Stimulated activated CD4-positive, alpha-beta T cell treated with anti-CD3 and anti-CD28 coated beads, Interleukin-1b, Interleukin-23, amount 100 ng/mL, for 4 hours (primary cell): Measurements from ENCODE around the gene CEND1.

Experiments
- DNase-seq, 2 donors: peaks; one replicate each; pipeline ENCODE4 v3.0.0-alpha.2; 2020; ENCODE audit warnings: low read depth in 2 of 2

Gene CEND1

DNA sequence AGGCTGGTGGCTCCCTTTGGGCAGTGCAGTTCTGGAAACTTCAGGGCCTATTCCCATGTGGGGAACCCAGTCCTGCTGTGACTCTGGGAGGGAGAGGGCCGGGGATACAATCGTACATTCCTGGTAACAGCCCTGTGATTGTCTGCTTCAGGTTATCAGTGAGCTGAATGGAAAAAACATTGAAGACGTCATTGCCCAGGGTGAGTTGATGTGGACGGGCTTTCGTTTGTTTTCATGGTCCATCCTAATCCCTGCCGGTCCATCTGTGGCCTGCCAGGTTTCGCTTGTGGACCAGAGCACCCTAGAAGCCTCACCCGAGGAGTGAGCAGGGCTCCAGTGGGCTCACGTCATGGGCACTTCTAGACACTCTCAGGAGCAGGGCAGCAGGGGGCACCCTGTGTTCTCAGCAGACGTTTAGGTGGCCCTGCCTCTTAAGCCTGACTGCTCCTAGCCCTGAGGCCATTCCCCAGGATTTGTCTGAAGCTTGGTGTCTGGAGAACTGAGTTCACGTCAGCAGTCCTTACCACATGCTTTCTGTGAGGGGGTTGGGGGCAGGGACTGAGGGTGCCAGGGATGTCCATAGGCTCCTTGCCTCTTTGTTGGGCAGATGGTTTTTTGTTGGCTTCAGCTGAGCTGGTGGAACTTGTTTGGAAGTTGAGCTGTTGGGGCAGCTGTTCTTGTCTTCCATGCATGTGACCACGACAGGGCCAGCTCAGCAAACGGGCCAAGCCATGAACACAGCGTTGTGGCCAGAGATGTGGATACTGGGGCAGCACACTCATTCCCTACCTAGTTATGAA, 21.8 kb upstream of the CEND1 start:
- DNase-seq = no peak

DNA sequence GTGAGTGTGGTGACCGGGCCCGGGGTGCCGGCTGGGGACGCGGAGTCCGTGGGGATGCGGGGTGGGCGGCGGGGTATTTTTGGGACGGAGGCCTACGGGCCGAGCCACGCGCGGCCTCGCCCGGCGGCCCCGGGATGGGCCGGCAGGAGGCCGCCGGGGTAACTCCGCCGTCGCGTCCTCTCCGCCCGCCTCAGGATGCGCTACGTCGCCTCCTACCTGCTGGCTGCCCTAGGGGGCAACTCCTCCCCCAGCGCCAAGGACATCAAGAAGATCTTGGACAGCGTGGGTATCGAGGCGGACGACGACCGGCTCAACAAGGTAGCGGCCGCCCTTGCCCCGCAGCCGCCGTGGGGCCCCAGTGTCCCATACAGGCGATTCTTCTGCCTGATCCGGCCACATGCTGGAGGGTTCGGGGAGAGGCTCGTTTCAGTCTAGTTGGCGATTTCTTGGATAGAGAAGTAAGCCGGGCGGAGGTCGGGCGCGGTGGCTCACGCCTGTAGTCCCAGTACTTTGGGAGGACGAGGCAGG, 20.2 kb upstream of the CEND1 start:
- DNase-seq = no peak

GRCh38 chr11:809287-810039, 19.6 kb upstream of the CEND1 start, which contains the start of gene RPLP2:
RPLP2 (plus strand) TSS chr11:809967; CDS start chr11:810235, 268 bp downstream.
- DNase-seq = peak; percentile 94

- no peak for DNase-seq
These were observed 18.8 kb upstream of the CEND1 start for GRCh38 chr11:808427-809286.

GRCh38 chr11:804599-804964, 14.7 kb upstream of the CEND1 start:
- DNase-seq = no peak

- DNase-seq = no peak
These were observed 14.1 kb upstream of the CEND1 start for GRCh38 chr11:803770-804598.

GRCh38 chr11:803467-803742, 13.5 kb upstream of the CEND1 start:
- DNase-seq = no peak

DNA sequence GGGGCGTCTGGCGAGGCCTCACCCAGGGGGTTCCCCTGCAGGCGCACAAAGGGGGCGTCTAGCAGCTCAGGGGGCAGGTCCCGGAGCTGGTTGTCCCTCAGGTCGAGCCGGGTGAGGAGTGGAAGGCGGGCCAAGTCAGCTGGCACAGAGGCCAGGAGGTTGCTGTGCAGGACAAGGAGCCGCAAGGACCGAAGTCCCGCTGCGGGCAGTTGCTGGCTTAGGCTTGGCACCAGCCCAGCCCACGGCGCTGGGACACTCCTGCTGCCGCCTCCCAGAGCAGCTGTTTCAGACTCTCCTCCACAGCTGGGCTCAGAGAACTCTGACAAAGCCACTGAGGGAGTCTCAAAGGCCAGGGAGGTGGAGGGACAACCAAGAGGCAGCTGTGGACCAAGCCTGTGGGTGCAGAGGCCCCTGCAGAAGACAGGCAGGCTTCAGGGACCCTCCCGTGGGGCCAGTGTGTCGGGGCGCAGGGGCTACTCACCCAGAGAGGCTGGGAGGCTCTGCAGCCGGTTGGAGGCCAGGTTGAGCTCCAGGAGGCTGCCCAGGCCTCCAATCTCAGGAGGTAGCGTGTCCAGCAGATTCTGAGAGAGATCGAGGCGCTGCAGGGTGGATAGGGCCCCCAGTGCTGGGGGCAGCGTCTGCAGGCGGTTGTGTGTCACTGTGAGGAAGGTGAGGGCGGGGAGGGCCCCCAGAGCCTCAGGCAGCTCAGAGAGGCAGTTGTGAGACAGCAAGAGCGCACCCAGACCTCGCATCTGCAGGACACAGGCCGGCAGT, 13.0 kb upstream of the CEND1 start:
- DNase-seq = no peak

GRCh38 chr11:802018-802617, 12.2 kb upstream of the CEND1 start:
- DNase-seq = no peak

DNA sequence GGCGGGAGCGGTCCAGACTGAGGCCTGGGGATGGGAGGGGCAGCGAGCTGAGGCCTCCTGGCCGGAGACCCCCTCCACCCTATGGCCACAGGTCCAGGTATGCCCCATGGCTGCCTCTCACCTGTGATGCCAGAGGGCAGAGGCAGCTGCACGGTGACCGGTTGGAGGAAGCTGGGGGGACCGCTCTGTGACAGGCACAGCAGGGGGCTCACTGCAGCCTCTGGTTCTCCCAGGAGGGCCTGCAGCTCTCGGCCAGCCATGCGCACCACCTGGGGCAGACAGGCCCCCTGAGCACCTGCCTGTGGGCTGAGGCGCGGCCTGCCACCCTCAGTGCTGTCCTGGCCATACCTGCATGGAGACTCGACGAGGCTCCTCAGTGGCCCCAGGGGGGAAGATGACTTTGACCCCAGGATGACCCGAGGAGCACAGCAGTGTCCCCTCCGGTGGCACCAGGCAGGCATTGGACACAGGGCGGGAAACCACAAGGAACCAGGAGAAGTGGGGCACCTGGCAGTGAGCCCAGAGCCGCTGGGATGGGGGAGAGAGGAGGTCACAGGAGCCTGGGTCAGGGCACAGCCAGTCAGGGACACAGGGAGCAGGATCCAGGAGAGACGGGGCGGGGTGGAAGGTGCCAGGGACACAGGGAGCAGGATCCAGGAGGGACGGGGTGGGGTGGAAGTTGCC, 11.3 kb upstream of the CEND1 start:
- DNase-seq = no peak

DNA sequence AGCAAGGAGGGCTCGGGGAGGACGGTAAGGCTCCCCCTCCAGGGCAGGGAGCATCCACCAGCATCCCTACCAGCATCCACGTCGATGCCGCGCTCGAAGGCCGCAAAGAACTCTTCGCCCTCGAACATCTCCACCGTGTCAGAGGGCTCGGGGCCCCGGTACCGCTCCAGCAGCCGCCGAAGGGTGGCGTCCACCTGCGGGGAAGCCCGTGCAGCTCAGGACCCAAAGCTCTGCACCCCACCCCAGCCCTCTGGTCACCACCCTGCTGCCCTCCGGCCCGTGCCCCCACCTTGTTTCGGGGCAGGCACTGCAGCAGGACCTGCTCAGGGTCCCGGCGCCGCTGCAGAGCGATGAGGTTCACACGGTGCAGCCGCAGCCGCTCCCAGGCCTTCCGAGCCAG, 10.6 kb upstream of the CEND1 start:
- DNase-seq = no peak

DNA sequence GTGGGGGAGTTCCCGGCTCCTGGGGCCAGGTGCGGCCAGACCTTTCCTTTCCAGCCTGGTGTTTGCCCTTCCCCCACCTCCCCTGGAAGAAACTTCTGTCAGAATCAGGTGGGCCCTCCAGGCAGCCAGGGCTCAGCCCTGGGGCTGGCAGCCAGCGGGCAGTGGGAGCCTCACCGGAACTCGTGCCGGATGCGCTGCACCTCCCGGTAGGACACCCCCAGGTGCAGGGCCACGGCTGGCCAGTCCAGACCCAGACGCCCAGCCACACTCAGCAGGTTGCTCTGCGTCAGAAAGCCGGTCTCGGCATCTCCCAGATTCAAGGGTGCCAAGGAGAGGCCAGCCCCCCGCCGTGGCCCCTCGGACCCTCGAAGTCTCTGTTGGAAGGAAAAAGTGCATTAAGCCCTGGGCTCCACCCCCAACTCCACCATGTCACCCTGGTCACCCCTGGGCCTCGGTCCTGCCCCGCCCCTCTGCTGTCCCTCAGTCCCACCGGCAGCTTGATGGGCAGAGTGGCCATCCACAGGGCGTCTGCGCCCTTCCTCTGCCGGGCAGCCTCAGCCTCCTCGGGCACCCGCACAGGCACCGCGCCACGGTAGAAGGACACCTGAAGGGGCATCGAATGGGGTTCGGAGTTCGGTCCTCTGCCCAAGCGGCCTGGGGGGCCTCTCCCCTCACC, 9.9 kb upstream of the CEND1 start:
- DNase-seq = no peak

DNA sequence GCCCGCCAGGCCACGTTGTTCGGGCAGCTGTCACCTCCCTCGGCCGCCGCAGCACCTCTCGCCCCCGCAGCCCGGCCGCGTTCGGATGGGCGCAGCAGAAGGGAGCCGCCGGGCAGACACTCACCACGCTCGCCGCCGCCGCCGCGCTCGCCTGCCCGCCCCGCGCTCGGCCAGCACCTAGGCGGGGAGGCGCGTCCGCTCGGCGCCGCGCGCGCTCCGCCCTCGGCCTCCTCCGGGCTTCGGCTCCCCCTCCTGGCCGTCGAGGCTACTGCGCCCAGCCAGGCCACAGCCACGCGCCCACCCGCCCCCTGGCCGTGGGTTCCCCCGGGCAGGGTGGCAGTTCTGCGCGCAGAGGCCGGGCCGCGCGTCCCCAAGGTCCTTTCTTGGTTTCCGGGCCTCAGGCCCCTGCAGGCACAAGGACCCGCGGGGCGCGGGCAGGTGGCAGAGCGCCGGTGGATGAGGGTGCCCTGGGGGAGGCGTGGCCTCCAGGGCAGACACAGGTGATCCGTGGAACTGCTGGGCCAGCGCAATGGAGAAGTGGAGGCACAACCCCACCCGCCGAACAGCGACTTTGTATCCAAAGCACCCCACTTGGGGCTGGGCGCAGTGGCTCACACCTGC, 8.3 kb upstream of the CEND1 start, which contains the start of gene SLC25A22:
Gene SLC25A22, minus strand, starts transcription at position 189 of the 621 bp plus-strand sequence. CDS start 3,275 bp downstream, outside the sequence.
- peak; percentile 75 to 87 for DNase-seq

- DNase-seq = peak; percentile 43 to 64
These were observed 7.6 kb upstream of the CEND1 start for GRCh38 chr11:797296-798092.

DNA sequence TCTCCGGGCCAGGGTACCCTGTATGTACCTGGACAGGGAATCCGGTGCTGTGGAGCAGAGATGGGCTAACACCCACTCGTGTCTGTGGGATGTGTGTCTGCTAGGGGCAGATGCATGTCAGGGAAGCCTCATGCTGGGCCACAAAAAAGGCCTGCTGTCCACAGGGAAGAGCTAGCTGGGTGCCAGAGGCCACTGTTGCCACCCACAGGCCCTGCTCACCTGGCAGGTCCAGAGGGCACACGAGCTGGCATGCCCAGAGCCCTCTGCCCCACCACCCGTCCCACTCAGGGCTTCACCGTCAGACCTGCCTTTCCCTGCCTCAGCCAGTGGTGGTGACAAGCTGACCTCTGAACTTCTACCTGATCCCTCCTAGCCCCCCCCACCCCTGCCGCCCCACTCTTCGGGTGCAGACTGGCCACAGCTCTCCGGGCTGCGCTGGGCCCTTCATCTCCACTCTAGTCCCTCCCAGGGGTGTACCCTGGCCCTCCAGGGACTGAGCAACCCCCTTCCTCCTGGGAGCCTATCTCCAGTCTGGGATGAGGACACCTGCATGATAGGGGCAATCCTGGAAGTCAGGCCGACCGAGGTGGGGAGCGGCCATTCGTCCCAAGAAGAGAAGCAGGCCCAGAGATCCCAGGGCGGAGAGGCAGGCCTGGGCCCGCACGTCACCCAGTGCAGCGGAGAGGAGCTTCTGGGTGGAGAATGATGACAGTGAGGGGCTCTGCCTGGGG, 6.8 kb upstream of the CEND1 start:
- DNase-seq = no peak

- peak; percentile 73 for DNase-seq
These were observed 6.0 kb upstream of the CEND1 start for GRCh38 chr11:795634-796564.
